Stimulated activated CD4-positive, alpha-beta T cell treated with anti-CD3 and anti-CD28 coated beads, Interleukin-2, amount 100 ng/mL, for 48 hours (primary cell): Measurements from ENCODE around the gene AQP2.

ENCODE experiments used
- DNase-seq, 2 donors: peaks; one replicate each; pipeline ENCODE4 v3.0.0-alpha.2; 2020

The AQP2 gene, protein sequence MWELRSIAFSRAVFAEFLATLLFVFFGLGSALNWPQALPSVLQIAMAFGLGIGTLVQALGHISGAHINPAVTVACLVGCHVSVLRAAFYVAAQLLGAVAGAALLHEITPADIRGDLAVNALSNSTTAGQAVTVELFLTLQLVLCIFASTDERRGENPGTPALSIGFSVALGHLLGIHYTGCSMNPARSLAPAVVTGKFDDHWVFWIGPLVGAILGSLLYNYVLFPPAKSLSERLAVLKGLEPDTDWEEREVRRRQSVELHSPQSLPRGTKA

DNA sequence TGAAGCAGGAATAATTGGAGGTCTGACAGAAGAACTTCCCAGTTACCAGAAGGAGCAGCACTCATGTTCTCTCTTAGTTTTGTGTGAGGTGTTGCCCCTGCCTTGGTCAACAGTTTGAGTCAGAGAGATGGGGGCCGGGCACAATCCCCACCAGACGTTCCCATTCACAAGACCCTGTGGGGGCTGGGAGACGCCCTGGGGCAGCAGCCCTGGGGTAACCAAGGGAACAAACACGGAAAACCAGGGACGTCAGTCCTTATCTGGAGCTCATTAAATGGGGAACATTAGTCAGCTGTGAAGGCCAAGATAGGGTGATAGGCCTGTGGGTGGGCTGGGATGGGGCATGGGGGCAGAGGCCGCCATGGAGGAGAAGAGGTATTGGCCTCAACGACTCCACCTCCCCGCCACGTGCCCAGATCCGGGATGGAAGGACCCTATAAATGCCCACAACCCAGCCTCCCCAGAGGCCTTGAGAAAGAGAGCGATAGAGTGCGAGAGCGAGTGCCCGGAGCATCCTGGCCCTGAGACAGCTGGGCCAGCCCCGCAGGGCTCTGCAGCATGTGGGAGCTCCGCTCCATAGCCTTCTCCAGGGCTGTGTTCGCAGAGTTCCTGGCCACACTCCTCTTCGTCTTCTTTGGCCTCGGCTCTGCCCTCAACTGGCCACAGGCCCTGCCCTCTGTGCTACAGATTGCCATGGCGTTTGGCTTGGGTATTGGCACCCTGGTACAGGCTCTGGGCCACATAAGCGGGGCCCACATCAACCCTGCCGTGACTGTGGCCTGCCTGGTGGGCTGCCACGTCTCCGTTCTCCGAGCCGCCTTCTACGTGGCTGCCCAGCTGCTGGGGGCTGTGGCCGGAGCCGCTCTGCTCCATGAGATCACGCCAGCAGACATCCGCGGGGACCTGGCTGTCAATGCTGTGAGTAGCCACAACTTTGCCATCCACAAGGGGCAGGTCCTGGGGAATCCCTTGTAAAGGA lies at the start of gene AQP2:
TSS of gene AQP2 (plus strand) at position 465 of the 979 bp plus-strand sequence. CDS start at position 559, 94 bp downstream.
- DNase-seq = no peak

DNA sequence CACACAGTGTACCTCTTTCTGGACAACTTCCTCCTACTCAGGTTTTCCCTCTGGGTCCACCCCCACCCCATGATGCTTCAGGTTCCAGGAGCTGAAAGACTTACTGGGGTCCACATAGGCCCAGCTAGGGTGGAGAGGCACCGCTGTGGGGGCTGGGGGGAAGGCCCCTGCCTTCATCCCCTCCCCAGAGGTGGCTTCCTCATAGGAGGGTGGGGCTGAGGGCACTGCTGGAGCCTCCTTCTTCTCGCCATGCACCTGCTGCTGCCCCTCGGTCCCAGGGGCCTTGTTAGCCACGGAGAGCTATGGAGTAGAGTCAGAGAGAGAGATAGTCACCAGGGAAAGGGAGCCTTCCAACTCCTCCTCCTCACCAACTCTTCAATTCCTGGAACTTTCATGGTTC lies 49.5 kb upstream of the AQP2 start:
- no peak for DNase-seq

DNA sequence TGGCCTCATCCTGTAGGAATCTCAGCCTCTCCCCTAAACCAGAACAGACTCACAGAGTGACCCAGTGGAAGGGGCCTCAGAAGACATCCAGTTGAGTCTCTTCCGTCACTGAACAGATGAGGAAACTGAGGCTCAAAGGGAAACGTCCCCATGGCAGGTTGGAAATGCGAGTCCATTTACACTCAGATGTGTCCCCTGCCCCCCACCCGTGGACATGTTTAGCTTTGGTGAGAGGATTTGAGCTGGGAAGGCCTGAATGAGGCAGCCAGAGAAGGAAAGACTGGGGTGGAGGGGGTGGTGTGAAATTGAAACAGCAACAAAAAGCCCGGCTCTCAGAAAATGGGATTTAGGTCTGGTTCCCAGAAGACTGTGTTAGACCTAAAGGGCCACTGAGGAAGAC lies 48.6 kb upstream of the AQP2 start:
- no peak for DNase-seq

DNA sequence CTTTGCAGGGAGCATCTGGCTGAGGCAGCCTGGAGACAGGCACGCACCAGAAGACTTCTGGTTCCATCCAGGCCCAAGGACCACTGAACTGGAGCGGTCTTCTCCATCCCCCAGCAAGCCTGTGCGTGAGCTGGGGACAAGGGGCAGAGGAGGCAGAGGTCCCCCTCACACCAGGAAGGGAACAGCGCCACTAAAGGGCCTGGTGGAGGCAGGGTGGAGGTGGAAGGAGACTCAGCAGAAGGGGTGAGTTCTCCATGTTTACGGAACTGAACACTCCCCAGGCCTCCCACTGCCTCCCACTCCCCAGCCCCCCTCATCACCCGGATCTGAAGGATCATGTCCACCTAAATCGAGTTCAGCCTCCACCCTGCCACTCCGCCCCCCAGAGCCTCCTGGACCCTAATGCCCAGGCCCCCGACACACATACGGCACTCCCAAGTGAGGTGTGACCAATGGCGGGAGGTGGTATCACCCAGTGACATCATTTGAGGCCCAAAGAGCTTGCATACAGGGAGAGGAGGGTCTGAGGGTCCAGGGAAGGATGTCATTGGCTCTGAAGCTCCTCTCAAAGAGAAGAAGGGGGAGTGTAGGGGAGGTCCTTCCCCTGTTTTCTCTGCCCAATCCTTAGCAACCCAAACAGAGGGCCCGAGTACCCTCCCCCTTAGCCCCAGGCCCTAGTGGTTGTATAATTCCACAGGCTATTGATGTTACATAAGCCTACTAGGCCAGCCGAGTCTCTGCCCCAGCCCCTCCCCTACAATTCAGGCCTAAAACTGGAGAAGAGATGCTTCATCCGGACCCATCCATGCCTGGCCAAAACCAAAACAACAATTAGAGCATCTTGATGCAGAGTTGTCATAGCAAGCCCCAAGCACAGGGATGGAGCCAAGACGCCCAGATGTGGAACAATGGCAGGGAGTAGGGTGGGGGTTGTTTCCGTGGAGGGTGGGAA lies 47.9 kb upstream of the AQP2 start:
- DNase-seq = no peak

DNA sequence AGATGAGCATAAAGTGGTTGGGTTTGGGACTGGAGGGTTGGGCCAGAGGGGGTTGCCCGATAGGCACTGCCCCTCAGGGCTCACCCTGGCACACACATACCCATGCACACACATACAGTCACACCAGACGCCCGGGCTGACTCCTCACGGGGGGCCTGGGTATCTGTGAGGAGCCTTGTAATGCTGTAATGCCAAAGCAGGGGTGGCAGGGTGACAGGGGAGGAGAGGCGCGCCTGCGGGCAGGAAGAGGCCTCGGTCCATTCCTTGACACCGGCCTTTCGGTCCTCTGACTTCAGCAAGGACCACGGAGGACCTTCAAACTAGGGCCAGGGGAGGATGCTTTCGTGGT lies 47.2 kb upstream of the AQP2 start:
- DNase-seq = no peak

DNA sequence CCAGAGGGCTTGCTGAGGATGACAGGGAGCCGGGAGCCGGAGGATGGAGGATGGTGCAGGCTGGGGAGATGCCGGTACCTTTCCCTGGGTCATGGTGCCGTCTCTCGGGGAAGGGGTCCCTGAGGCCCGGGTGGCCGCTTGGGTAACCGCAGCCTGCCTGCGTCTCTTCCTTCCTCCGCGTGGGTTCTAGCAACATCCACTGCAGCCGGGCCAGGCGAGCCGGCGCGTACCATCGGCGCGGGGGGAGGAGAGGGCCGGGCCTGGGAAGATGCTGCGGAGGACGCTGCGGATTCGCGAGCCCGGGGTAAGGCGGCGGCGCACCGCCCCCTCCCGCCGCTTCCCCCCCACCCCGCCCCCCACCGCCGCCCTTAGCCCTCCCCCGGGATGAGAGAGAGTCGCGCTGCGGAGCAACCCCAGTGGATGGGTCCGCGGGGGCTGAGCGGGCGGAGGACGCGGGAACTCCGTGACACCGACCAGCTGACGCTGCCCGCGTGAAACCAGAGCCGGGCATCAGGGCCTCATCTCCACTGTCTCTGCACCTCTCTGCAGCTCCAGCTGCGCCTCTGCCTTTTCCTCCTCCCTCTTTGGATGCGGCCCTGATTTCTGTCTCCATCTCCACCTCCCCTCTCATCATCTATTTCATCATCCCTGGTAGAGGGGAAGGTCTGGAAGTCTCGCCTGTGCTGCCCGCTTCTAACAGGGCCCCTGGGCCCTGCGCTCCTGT lies 46.7 kb upstream of the AQP2 start, which contains the start of gene FAIM2:
TSS of gene FAIM2 (minus strand) at position 201 of the 724 bp plus-strand sequence. CDS start at position 93, 108 bp downstream.
- DNase-seq = peak; percentile 27 to 33

DNA sequence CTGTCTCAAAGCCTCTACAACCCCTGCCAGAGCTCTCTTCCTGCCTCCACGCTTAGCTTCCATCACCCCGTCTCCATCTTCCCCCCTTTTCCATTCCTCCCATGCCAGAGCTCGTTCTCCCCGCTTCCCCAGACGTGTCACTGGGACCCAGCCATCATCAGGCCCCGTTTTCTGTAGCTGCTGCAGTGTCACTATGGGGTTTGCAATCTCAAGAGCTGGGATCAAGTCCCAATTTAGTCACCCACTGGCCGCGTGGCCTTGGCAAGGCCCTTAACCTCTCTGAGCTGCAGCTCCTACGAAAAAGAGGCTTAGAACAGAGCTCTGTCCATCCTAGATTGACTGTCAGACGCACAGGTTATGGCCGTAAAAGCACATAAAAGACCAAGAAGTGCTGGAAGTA lies 45.9 kb upstream of the AQP2 start:
- no peak for DNase-seq

DNA sequence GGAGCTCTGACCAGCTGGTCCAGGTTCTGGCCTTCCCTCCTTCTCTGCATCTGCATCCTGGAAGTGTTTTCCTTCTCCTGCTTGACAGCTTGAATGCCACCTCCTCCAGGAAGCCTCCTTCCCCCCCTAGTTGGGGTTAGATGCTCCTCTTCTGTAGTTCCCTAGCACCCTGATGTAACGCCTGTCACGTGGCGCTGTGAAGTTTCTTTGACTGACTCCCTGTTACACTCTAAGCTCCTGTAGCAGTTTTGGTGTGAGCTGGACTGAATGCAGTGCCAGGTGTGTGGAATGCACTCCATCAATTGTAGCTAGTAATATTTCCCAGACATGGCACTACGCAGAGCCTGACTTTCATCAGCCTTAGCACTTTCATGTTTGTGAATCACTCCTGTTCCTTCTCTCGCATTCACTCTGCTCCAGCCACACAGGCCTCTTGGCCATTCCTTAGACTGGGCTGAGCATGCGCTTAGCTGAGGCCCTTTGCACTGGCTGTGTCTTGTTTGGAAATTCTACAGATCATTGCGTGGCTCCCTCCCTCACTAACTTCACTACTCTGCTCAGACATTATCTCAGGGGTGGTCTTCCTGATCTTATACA lies 44.7 kb upstream of the AQP2 start:
- DNase-seq = no peak

DNA sequence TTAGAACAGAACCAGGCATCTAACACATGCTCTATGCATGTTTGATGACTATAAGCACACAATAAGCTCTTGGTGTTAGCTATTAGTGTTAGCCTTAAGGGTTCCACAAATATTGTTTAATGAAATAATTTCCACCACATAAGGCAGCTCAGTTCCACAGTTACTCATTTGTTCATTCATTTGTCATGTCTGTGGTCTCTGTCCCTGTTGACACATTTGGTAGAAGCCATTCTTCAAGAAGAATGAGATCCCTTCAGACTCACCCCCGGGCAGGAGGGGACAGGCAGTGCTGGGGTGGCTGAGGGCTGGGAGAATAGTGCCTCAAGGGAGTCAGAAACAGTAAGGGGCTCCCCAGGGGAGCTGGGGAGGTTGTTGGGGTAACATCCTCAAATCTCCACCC lies 43.2 kb upstream of the AQP2 start:
- no peak for DNase-seq

DNA sequence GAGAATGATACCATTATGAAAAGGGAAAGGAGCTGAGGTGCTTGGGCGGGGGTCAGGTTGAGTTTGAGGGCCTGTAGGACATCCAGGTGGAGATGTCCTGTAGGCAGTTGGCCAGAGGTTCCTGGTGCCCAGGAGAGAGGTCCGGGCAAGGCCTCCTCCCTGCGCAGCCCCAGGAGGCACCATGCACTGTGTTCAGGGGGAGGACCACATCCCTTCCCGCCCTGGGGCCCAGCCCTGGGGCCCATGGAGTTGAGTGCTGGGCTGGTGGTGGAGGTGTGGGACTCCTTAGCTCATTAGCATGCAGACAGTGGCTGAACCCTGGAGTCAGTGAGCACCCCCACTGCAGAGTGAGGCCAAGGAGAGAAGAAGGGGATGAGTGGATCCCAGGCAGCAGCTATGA lies 41.2 kb upstream of the AQP2 start:
- DNase-seq = no peak

DNA sequence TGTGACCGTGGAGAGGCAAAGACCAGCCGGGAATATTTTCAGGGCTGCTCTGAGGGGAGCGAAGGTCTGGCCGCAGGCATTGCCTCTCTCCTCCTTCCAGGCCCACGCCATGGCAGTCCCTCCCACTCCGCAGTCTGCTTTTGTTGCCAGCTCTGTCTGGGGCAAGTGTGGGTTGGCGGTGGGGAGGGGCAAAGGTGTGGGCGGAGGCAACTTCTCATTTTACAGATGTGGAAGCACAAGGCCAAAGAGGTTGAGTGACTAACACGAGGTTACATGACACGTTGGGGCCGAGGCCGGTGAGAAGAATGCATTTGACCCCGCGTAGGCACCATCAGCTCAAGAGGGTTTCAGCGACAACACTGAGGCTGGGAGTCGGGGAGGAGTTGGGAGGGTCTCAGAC lies 40.7 kb upstream of the AQP2 start:
- DNase-seq = no peak

DNA sequence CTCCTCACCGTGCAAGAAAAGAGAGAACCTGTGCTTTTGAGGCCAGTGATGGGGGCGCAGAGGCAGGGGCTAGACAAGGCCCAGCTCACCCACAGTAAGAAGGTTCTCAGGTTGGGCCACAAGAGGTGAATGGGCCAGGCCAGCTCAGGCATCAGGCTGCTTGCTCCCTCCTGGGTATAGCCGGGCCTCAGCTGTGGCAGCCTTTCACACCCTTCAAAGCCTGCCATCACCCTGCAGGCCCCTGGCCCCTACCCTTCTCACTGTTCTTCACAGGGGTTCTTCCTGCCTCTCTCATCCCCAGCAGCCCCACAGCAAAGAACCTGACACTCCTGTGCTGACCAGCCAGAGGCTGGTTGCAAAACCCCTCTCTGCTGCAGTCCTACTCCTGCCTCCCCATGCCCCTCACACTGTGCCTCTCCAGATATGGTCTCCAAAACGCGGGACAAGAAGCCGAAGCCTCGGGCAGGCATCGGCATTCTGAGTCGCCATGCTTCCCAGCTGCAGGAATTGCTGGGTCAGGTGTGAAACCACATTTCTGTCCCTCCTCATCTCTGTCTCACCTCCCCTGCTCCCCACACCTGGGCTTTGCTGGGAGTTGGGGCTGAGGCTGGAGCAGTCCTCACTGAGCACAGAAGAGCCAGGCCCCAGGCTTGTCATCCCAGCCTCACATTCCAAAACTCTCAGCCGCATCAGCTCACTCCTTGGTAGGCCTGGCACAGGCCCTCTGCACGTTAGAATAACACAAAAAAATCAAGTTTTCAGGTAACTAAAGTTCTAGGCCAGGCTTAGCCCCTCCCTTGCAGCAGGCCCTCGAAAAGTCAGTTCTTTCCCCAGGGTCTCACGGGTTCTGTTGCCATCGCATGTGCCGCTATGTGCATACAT lies 40.0 kb upstream of the AQP2 start:
- no peak for DNase-seq

DNA sequence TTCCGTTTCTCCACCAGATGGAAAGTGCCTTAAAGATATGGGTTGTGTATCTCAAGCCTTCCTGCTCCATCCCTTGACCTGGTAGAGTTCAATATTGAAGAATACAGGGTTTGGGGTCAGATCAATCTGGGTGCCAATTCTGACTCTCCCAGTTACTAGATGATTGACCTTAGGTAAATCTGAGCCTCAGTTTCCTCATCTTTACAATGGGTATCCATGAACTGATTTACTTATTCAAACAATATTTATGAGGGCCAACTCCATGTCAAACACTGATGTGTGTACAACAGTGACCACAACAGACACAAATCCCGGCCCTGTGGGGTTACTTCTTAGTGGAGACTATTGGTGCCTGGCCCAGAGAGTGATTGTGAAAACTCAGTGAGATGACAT lies 39.3 kb upstream of the AQP2 start:
- DNase-seq = no peak

DNA sequence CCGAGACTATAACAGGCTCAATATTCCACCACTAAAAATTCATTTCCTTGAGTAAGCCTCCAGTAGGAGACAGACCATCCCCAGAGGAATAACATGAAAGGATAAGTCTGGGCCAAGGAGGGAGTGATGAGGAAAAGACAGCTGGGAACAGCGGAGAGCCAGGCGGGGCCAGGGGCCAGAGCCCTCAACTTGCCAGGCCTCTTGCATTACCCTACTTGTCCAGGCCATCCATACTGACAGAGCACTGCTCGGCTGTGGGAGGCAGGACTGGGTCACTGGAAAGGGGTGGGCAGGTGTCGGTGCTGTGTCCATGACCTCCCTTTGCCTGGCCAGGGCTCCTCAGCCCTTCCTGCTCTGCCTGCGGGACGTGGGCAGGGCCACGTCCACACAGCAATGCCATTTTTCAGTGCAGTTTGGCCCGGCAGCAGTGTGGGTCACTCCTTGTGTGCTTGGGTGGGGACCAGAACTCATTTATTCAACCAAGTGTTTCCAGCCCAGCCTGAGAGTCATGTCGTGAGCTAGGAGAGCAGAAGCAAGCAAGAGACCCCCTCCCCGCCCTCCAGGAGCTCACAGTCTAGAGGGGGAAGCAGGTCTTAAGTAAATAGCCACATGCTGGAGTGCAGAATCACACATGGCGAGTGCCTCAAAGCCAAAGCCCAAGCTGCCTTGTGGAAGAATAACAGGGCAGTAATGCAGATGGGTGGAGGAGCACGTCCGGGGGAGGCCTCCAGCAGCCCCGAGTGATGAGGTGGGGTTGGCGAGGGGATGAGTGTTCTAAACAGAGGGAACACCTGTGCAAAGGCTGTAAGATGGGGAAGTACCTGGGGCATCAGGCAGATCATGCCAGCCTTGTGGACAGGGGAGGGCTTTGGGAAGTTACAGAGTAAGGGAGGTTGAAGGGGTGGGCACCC lies 37.9 kb upstream of the AQP2 start:
- DNase-seq = no peak

DNA sequence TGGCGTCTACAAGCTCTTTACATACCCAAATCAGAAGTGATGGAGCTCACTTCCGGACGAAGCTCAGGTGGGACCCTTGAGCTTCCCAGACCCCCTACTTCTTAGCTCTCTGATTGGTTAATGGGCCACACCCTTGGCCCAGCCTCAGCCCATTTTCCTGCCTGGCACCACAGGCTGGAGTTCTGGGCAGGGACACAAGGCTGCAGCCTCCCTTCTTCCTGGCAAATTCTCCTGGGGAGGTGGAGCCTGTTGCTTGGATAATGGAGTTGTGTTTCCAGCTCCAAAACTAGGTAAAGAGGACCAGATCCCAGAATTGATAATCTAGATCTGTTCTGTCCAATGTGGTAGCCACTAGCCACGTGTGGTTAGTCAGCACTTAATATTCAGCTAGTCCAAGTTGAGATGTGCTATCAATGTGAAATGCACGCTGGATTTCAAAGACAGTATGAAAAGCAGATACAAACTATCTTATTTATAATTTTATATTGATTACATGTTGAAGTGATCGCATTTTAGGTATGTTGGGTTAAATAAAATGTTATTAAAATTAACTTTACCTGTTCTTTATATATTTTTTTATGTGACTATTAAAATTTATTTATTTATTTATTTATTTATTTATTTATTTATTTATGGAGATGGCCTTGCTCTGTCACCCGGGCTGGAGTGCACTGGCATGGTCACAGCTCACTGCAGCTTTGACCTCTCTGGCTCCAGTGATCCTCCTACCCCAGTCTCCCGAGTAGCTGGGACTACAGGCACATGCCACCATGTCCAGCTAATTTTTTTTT lies 34.2 kb upstream of the AQP2 start:
- no peak for DNase-seq

DNA sequence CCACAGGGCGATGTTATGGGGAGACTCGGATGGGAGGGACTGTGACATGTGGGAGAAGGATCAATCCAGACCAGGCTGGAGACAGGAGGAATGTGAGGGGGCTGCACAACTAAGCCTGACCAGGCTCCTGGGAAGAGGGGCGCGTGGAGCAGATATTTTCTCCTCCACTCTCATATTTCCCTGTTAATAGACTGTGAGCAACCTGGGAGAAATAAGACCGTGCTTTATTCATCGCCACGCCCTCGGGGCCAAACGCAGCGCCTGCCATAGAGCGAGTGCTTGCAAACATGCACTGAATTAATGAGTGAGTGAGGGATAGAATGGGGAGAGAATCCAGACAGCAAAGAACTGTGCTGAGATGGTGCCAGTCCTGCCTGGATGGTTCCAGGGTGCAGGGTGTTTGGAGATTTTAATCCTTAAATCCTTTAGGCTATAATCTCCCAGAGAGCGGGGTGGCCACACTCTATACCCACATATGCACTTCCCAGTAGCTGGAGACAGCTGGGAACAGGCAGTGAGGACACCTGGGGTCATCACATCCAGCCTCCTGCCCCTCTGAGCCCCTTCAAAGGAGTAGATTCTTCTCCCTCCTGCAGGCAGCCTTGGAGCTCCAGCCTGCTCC lies 33.3 kb upstream of the AQP2 start:
- DNase-seq = no peak

DNA sequence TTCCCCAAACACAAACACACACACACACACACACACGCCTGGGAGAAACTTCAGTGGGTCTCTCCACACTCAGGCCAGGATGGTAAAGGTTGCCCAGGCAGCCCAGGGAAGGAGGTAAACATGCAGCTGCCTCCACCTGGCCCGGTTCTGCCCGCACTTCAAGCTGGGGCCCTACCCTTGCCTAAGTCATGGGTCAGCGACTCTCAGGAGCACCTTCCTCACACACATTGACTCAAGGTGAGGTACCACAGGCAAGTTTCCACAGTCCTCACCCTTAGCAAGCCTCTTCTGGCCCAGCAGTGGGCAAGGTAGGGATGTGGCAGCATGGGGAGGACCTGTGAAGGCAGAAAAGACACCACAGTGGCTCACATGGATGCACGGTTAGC lies 32.8 kb upstream of the AQP2 start:
- DNase-seq = no peak

DNA sequence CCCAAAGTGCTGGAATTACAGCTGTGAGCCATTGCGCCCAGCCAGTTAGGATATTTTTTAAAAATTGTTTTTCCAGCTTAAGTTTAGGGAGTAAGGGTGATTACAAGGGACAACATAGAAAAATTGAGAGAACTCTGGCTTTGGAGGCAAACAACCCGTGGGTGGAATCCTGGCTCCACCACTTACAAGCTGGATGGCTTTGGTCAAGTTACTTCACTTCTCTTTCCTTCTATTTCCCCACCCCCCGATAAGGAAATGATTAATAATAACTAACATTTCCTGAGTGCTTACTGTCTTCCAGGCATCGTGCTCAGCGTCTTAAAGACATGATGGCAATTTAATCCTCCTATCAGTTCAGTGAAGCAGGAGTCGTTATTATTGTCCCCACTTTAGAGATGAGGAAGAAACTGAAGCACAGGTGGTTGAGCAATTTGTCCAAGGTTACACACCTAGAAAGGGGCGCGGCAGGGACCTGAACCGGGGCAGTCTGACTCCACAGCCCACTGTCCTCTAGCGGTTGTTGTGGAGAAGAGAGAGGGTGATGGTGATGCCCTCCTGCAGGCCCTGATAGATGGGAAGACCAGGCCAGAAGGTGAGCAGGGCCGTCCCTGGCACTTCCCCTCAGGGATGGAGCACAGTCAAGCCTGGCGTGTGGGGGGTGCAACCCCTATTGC lies 30.2 kb upstream of the AQP2 start:
- DNase-seq = no peak
